ENCODE data around the gene CD164.
"Not testable (repeated sequence)": the region's sequence is repeated elsewhere in the genome, so short reads cannot be mapped to it uniquely, and the experiment has no call there.

CD164 gene

GRCh38 chr6:109342911-109343310, 39.4 kb downstream of the CD164 start:
- DNase-seq (ENCODE audit: low spot score) = no peak

GRCh38 chr6:109342506-109342905, 39.8 kb downstream of the CD164 start:
- no peak for DNase-seq (ENCODE audit: low spot score)

DNA sequence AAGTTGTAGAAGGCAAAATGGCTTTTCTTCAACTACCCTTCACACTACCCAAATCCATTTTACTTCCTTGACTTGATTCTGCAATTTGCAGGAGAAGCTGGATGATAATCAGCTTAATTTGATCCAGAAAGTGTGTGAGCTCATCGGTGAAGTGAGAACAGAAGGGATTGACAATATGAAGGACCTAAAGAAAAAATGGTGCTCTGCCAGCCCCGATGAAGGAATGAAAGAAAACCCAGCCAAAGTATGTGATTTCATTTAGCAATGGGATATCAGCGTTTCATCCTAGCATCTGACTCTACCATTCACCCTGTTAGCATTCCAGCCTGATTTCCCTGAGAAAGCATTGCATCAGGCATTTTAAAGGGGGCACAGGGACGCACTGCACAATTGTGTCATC, 41.5 kb downstream of the CD164 start:
- no peak for DNase-seq (ENCODE audit: low spot score)

DNA sequence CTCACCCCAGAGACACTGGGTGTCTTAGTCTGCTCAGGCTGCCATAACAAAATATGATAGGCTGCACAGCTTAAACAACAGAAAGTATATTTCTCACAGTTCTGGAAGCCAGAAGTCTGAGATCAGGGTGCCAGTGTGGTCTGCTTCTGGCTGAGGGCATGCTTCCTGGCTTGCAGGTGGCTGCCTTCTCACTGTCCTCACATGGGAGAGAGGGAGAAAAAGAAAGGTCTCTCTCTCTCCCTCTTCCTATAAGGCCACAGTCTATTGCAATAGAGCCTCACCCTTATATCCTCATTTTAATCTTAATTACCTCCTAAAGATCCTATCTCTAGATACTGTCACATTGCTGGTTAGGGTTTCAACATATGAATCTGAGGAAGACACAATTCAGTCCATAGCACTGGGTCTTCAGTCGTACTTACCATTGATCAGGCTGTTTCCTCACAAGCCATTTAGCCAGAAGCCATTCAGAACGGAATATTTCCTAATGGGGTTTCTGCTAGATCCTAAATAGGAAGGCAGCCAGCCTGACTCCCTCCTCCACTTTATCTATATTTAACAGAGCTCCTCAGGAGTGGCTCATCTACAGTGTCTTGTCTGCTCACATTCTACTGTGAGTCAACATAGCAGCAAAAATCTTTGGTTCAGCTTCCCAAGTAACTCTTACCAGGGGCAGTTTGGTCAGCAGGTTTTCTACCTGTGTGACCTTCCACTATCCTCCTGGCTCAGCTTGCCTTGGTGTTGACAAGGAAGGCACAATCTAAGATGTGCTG, 42.2 kb downstream of the CD164 start:
- DNase-seq (ENCODE audit: low spot score) = no peak

- DNase-seq (ENCODE audit: low spot score) = no peak
Measured at GRCh38 chr6:109336221-109336961, 45.9 kb downstream of the CD164 start.

DNA sequence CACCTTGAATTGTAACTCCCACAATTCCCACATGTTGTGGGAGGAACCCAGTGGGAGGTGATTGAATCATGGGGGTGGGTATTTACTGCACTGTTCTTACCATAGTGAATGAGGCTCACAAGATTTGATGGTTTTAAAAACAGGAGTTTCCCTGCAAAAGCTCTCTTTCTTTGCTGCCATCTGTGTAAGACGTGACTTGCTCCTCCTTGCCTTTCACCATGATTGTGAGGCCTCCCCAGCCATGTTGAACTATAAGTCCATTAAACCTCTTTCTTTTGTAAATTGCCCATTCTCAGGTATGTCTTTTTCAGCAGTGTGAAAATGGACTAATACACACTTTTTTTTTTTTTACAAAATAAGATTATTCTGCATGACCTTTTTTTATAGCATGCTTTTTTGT, 48.4 kb downstream of the CD164 start:
- DNase-seq (ENCODE audit: low spot score) = not testable (repeated sequence)

- no peak for DNase-seq (ENCODE audit: low spot score)
Measured at GRCh38 chr6:109332748-109333147, 49.5 kb downstream of the CD164 start.

DNA sequence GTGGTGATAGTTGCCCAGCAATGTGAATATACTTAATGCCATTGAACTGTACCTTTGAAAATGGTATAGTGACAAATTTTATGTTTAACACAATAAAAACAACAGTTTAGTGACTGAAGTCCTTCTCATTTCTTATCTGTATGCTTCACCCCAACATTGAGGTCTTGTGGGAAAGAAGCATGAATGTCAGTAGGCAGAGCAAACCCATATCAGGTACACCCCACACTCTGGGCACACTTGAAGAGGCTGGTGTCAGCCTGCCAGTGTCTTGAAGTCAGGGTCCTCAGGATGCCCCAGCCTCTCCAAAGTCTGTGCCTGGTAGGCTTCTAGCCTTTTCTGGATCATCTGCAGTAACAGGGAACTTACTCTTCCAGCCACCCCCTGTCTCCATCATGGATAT, 51.2 kb downstream of the CD164 start:
- DNase-seq (ENCODE audit: low spot score) = no peak

- no peak for DNase-seq (ENCODE audit: low spot score)
Measured at GRCh38 chr6:109330263-109330662, 52.0 kb downstream of the CD164 start.

- DNase-seq (ENCODE audit: low spot score) = no peak
Measured at GRCh38 chr6:109328629-109329028, 53.6 kb downstream of the CD164 start.

DNA sequence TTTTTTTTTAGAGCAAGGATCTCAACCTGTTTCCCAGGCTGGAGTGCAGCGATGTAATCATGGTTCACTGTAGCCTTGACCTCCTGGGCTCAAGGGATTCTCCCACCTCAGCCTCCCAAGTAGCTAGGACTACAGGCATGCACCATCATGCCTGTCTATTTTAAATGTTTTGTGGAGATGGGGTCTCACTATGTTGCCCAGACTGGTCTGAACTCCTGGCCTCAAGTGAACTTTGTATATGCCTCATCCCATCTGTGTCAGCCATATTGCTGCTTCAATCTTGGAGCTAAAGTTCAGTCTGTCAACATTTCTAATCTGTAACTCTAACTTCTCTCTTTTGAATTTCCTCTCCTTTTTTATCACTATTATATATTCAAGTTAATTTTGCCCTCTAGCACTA, 54.3 kb downstream of the CD164 start:
- DNase-seq (ENCODE audit: low spot score) = no peak

- no peak for DNase-seq (ENCODE audit: low spot score)
Measured at GRCh38 chr6:109327491-109327890, 54.8 kb downstream of the CD164 start.

DNA sequence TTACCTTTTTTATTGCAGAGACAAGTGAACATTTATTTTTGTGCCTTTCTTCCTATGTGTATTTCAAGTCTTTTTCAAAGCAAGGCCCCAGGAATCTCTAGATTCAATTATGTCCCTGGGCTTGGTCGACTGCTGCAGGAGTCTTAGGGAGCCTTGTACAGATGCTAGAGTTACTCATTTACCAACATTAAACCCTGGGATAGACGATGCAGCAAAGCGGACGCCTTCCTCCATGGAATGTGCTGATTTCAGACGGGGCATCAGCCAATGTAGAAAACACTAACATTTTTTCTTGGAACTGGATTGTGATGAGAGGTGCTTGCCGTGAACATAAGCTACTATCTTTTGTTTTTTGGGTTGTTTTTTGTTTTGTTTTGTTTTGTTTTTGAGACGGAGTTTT, 55.9 kb downstream of the CD164 start:
- no peak for DNase-seq (ENCODE audit: low spot score)

- no peak for DNase-seq (ENCODE audit: low spot score)
Measured at GRCh38 chr6:109325400-109325801, 56.9 kb downstream of the CD164 start.

GRCh38 chr6:109323241-109323640, 59.0 kb downstream of the CD164 start:
- DNase-seq (ENCODE audit: low spot score) = no peak

GRCh38 chr6:109322825-109323224, 59.4 kb downstream of the CD164 start:
- DNase-seq (ENCODE audit: low spot score) = peak; percentile 58

- DNase-seq (ENCODE audit: low spot score) = no peak
Measured at GRCh38 chr6:109321752-109322151, 60.5 kb downstream of the CD164 start.

- no peak for DNase-seq (ENCODE audit: low spot score)
Measured at GRCh38 chr6:109320072-109320471, 62.2 kb downstream of the CD164 start.

DNA sequence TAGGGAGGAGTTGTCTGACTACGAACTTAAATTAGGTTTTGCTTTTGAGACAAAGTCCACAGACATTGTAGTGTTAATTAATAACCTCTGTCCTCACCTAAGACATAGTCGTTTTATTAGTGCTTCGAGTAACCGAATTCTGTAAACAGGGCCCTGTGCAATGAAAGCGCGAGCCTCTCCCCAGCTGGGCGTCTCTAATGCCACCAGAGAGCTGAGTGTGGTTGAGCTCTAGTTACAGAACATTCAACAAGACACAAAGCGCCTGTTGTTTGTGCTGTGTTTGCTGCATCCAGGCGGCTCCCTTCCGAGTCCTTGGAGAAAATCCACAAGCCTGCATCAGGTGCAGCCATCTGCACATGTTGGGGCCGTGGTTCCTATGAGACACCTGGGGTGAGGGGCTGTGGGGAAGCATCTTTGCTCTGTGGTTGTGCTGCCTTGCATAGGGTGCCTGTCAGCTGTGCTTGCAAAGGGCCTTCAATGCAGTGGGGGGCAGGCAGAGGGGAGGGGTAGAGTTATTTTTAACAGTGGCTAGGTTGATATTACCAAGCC, 63.9 kb downstream of the CD164 start:
- peak; percentile 93 for DNase-seq (ENCODE audit: low spot score)

DNA sequence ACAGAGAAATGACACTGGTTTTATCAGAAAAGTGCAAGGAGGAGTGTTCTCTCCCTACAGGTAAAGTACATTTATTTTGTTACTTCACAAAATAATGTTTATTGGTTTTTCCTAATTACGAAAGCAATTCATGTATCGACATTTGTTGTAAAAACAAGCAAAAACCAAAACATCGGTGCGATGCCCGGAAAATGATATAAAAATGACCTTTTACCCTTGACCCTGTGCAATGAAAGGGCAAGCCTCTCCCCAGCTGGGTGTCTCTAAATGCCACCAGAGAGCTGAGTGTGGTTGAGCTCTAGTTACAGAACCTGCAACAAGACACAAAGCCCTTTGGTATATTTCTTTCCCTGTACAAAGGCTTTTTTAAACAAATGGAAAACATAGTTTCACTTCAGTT, 65.4 kb downstream of the CD164 start:
- DNase-seq (ENCODE audit: low spot score) = no peak
